22Rv1 (cell line): ENCODE measurements around the gene STRA8.

Experiments
- ZFX ChIP-seq: fragments of 450-650 bp; IDR thresholded peaks from 2 replicates; pipeline ENCODE4 v1.6.1; 2017; ENCODE audit warnings: antibody characterized with exemption, borderline replicate concordance
- TF ChIP-seq, protein P1 (sequence below): fragments of 450-650 bp; IDR thresholded peaks from 2 replicates; pipeline ENCODE4 v1.5.1; 2017; ENCODE audit warnings: mild to moderate bottlenecking

DNA sequence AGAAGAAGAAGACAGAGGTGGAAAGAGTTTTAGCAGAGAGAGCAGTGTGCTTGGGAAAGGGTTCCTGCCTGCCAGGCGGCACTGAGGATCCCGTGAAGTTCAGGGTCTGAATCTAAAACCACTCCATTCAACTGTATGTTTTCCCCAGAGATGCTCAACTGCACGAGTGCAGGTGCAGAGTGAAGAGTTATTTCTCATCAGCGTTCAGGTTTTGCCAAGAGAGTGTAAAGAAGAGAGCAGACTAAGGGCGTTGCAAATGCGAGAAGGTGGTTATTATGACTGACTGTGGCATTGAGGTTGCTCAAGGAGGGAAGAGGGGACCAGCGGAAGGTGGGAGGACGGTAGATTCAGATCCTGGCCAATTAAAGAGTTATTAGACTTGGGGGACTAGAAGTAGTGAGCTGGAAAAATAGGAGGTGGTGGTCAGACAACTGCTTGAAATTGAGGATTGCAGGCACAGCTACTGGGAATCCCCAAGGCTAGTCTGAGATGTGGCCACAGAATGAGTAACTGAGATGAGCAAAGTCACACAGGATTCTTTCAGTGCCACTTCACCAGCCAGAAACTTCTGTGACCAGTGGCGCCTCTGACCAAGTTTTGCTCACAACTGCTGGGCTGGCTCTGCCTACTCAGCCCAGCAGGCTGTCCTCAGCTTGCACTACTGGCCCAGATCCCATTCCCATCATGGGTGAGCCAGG lies 29.1 kb downstream of the STRA8 start:
- TF ChIP-seq, protein P1, sequence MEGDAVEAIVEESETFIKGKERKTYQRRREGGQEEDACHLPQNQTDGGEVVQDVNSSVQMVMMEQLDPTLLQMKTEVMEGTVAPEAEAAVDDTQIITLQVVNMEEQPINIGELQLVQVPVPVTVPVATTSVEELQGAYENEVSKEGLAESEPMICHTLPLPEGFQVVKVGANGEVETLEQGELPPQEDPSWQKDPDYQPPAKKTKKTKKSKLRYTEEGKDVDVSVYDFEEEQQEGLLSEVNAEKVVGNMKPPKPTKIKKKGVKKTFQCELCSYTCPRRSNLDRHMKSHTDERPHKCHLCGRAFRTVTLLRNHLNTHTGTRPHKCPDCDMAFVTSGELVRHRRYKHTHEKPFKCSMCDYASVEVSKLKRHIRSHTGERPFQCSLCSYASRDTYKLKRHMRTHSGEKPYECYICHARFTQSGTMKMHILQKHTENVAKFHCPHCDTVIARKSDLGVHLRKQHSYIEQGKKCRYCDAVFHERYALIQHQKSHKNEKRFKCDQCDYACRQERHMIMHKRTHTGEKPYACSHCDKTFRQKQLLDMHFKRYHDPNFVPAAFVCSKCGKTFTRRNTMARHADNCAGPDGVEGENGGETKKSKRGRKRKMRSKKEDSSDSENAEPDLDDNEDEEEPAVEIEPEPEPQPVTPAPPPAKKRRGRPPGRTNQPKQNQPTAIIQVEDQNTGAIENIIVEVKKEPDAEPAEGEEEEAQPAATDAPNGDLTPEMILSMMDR: no peak
- no peak for TF ChIP-seq ZFX
